OCI-LY1 (cell line): ENCODE results near the gene NR1H3.

Experiments
- H2AFZ ChIP-seq: fragments of 200-600 bp; sonication (generic), shearing (Covaris generic); 2 replicates; pipeline ENCODE4 v1.6.0; 2014; ENCODE audit warnings: antibody characterized with exemption, mild to moderate bottlenecking, low read length
- H3F3A ChIP-seq: fragments of 200-600 bp; sonication (generic), shearing (Covaris generic); 2 replicates; pipeline ENCODE4 v1.6.0; 2014; ENCODE audit warnings: mild to moderate bottlenecking, antibody characterized with exemption, low read length, moderate library complexity; ENCODE audit not compliant: insufficient read depth
- H3K27ac ChIP-seq: fragments of 200-600 bp; sonication (generic); 2 replicates; pipeline ENCODE4 v1.5.1; 2014; ENCODE audit warnings: low read length, mixed run types, mild to moderate bottlenecking, low read depth; ENCODE audit not compliant: poor library complexity, severe bottlenecking
- H3K27me3 ChIP-seq: fragments of 200-600 bp; sonication (generic); 2 replicates; pipeline ENCODE4 v1.6.0; 2014; ENCODE audit warnings: antibody characterized with exemption, mild to moderate bottlenecking, low read length, moderate library complexity; ENCODE audit not compliant: insufficient read depth
- H3K36me3 ChIP-seq: fragments of 200-600 bp; sonication (generic); 2 replicates; pipeline ENCODE4 v1.6.1; 2014; ENCODE audit warnings: mild to moderate bottlenecking, antibody characterized with exemption, low read length, moderate library complexity, mixed read lengths; ENCODE audit not compliant: insufficient read depth
- H3K4me1 ChIP-seq: fragments of 200-600 bp; sonication (generic); 2 replicates; pipeline ENCODE4 v1.5.1; 2014; ENCODE audit warnings: mild to moderate bottlenecking, low read length, moderate library complexity; ENCODE audit not compliant: insufficient read depth, severe bottlenecking
- H3K4me2 ChIP-seq: fragments of 200-600 bp; sonication (generic), shearing (Covaris generic); 2 replicates; pipeline ENCODE4 v1.6.1; 2014; ENCODE audit warnings: low read length
- H3K4me3 ChIP-seq: fragments of 200-600 bp; sonication (generic); 2 replicates; pipeline ENCODE4 v1.5.1; 2014; ENCODE audit warnings: low read length, low read depth, mild to moderate bottlenecking, mixed read lengths; ENCODE audit not compliant: poor library complexity, severe bottlenecking
- H3K79me2 ChIP-seq: fragments of 200-600 bp; shearing (Covaris generic); 2 replicates; pipeline ENCODE4 v1.6.1; 2016; ENCODE audit warnings: mixed run types, low read length, mixed read lengths; ENCODE audit not compliant: insufficient read depth
- H3K9ac ChIP-seq: fragments of 200-600 bp; sonication (generic), shearing (Covaris generic); 2 replicates; pipeline ENCODE4 v1.6.1; 2014; ENCODE audit warnings: mild to moderate bottlenecking, low read length, mixed read lengths
- H3K9me2 ChIP-seq: fragments of 200-600 bp; sonication (generic), shearing (Covaris generic); 2 replicates; pipeline ENCODE4 v1.6.1; 2014; ENCODE audit warnings: low read depth, mild to moderate bottlenecking, low read length, mixed read lengths
- H3K9me3 ChIP-seq: fragments of 200-600 bp; shearing (Covaris generic); 2 replicates; pipeline ENCODE4 v1.6.1; 2014; ENCODE audit warnings: low read length, mixed read lengths
- H4K20me1 ChIP-seq: fragments of 200-600 bp; sonication (generic), shearing (Covaris generic); 2 replicates; pipeline ENCODE4 v1.6.0; 2016; ENCODE audit warnings: mild to moderate bottlenecking, low read length; ENCODE audit not compliant: insufficient read depth
- EZH2 ChIP-seq: fragments of 200-600 bp; sonication (generic), shearing (Covaris generic); IDR thresholded peaks from 2 replicates; pipeline ENCODE4 v1.8.0; 2017; ENCODE audit warnings: borderline replicate concordance, mixed run types, mild to moderate bottlenecking, antibody characterized with exemption, low read length, moderate library complexity, mixed read lengths
- TF ChIP-seq, protein P1 (sequence below): fragments of 200-600 bp; sonication (generic), shearing (Covaris generic); IDR thresholded peaks from 2 replicates; pipeline ENCODE4 v1.5.1; 2017; ENCODE audit warnings: mild to moderate bottlenecking, antibody characterized with exemption, low read length, moderate library complexity, mixed read lengths

The NR1H3 gene

DNA sequence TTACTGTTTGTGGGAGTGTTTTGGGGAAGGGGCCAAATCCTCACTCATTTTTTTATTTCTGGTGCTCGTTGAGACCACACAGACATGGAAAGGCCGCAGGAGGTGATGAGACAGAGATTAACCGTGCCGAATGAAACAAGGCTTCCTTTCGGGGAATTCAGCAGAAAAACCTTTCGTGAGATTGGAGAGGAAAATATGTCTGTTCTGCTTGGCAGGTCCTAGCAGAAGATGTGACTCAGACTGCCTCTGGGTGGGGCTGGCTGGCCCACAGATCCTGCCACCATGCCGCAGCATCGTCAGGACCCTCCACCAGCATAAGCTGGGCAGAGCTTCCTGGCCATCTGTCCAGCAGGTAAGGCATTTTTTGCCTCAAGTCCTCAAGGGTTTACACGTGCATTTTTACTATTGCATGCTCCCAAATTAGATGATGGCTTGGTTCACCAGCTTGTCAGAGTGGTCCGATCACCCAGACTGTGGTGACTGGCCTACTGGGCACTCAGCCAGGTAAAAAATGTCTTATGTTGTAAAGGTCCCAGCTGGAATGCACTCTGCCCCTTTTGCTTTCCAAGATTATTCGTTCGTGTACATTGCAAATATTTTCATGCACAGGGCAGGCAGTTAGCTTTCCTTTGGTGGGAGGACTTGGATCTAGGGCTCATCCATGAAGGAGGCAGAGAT lies 41.5 kb upstream of the NR1H3 start:
- no peaks in the 10 kb centered on the region for H3K79me2 ChIP-seq
- H3K9me2 ChIP-seq, result no peaks in the 10 kb centered on the region
- no peaks in the 10 kb centered on the region for H3K9me3 ChIP-seq
- no peak for TF ChIP-seq EZH2
- TF ChIP-seq, protein P1, sequence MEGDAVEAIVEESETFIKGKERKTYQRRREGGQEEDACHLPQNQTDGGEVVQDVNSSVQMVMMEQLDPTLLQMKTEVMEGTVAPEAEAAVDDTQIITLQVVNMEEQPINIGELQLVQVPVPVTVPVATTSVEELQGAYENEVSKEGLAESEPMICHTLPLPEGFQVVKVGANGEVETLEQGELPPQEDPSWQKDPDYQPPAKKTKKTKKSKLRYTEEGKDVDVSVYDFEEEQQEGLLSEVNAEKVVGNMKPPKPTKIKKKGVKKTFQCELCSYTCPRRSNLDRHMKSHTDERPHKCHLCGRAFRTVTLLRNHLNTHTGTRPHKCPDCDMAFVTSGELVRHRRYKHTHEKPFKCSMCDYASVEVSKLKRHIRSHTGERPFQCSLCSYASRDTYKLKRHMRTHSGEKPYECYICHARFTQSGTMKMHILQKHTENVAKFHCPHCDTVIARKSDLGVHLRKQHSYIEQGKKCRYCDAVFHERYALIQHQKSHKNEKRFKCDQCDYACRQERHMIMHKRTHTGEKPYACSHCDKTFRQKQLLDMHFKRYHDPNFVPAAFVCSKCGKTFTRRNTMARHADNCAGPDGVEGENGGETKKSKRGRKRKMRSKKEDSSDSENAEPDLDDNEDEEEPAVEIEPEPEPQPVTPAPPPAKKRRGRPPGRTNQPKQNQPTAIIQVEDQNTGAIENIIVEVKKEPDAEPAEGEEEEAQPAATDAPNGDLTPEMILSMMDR, result peak; percentile 40
- peaks cover 48% of the 10 kb centered on the region for H3K4me1 ChIP-seq
- no peak overlapping the region for H2AFZ ChIP-seq
- peaks cover 19% of the 10 kb centered on the region for H3K36me3 ChIP-seq
- H3K4me3 ChIP-seq, result peak overlapping the region; percentile 74
- peak overlapping the region; percentile 91 for H3K9ac ChIP-seq
- no peaks in the 10 kb centered on the region for H3K27me3 ChIP-seq
- no peaks in the 10 kb centered on the region for H4K20me1 ChIP-seq
- H3K27ac ChIP-seq, result peak overlapping the region; percentile 94
- H3K4me2 ChIP-seq, result peak overlapping the region; percentile 86
- H3F3A ChIP-seq, result no peaks in the 10 kb centered on the region

GRCh38 chr11:47220401-47220821 lies 37.4 kb upstream of the NR1H3 start:
- no peak overlapping the region for H3K4me3 ChIP-seq
- H3K27ac ChIP-seq, result peak overlapping the region; percentile 31
- H3K79me2 ChIP-seq, result no peaks in the 10 kb centered on the region
- no peaks in the 10 kb centered on the region for H3K27me3 ChIP-seq
- no peaks in the 10 kb centered on the region for H4K20me1 ChIP-seq
- peaks cover 39% of the 10 kb centered on the region for H3K4me1 ChIP-seq
- no peaks in the 10 kb centered on the region for H3K9me3 ChIP-seq
- no peak overlapping the region for H3K4me2 ChIP-seq
- no peaks in the 10 kb centered on the region for H3F3A ChIP-seq
- no peak overlapping the region for H3K9ac ChIP-seq
- H3K9me2 ChIP-seq, result no peaks in the 10 kb centered on the region
- H2AFZ ChIP-seq, result no peak overlapping the region
- no peak for TF ChIP-seq EZH2
- TF ChIP-seq, protein P1, result no peak
- H3K36me3 ChIP-seq, result peaks cover 32% of the 10 kb centered on the region

DNA sequence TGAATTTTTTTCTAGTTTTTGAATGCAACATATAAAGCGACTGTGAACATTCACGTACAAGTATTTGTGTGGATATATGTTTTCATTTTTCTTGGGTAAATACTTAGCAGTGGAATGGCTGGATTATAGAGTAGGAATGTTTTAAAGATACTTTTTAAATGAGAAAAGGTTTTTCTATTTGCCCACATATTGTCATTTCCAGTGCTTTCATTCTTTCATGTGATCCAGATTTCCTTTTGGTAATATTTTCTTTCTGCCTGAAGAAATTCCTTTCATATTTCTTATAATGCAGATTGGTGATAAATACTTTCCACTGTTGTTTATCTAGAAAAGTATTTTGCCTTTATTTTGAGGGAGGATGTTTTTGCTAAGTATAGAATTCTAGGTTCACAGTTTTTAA lies 35.1 kb upstream of the NR1H3 start:
- Histone ChIP-seq H3K9me3 (no peaks in the 10 kb centered on the region), H3F3A (no peaks in the 10 kb centered on the region), H3K27ac (no peak overlapping the region), H3K9me2 (no peaks in the 10 kb centered on the region), H3K4me3 (no peak overlapping the region), H3K4me1 (peaks cover 19% of the 10 kb centered on the region), H2AFZ (no peak overlapping the region), H3K4me2 (no peak overlapping the region), H4K20me1 (no peaks in the 10 kb centered on the region), H3K9ac (no peak overlapping the region), H3K36me3 (peaks cover 52% of the 10 kb centered on the region), H3K79me2 (no peaks in the 10 kb centered on the region), H3K27me3 (no peaks in the 10 kb centered on the region)
- TF ChIP-seq, protein P1, result no peak
- TF ChIP-seq EZH2, result no peak
